Transverse colon (tissue), 4 donors: Measurements from ENCODE around the gene RXFP2. TPM values are rescaled to one million over a fixed set of nuclear protein-coding genes. Genes with fewer than 3 reads are reported as not detected.

Experiments
- DNase-seq: peaks from one replicate; pipeline ENCODE4 v3.0.0-alpha.2; 2019
- H3K27ac ChIP-seq, 4 donors: fragments of 200-600 bp; sonication (generic); 2 replicates each; pipeline ENCODE4 v1.5.1; 2016 to 2018; ENCODE audit warnings: inconsistent platforms in 4 of 4
- H3K27me3 ChIP-seq: fragments of 200-600 bp; sonication (generic); 2 replicates; pipeline ENCODE4 v1.5.1; 2017; ENCODE audit warnings: inconsistent platforms
- H3K36me3 ChIP-seq, 4 donors: fragments of 200-600 bp; sonication (generic); 2 replicates each; pipeline ENCODE4 v1.5.1; 2017 to 2019; ENCODE audit warnings: inconsistent platforms in 4 of 4
- H3K4me1 ChIP-seq, 4 donors: fragments of 200-600 bp; sonication (generic); 2 replicates each; pipeline ENCODE4 v1.5.1; 2017 to 2020; ENCODE audit warnings: inconsistent platforms in 4 of 4
- H3K4me3 ChIP-seq, 4 donors: fragments of 200-600 bp; sonication (generic); 1 replicate in 1 of 4; 2 replicates in 3 of 4; pipeline versions ENCODE4 v1.5.1 to v1.6.1; 2017 to 2019; ENCODE audit warnings: inconsistent platforms in 4 of 4
- H3K9me3 ChIP-seq, 2 donors: fragments of 200-600 bp; sonication (generic); 2 replicates each; pipeline ENCODE4 v1.5.1; 2017 to 2019; ENCODE audit warnings: inconsistent platforms in 2 of 2
- CTCF ChIP-seq, 5 experiments: fragments of 200-600 bp in 3 of 5; fragments of 450-650 bp in 2 of 5; sonication (generic) in 3 of 5; IDR thresholded peaks; 1 replicate in 2 of 5; 2 replicates in 3 of 5; pipeline ENCODE4 v1.5.1; 2016 to 2017; ENCODE audit warnings: antibody characterized with exemption in 5 of 5, inconsistent platforms in 3 of 5, mild to moderate bottlenecking in 2 of 5, moderate library complexity in 1 of 5
- EP300 ChIP-seq: sonication (generic); formaldehyde crosslinking; IDR thresholded peaks from one replicate; pipeline ENCODE4 v1.6.1; 2017; ENCODE audit warnings: antibody characterized with exemption, low read depth
- POLR2A ChIP-seq: fragments of 450-650 bp; IDR thresholded peaks from one replicate; pipeline ENCODE4 v1.6.1; 2016; ENCODE audit warnings: antibody characterized with exemption, mild to moderate bottlenecking, moderate library complexity
- POLR2AphosphoS5 ChIP-seq, 3 donors: sonication (generic); formaldehyde crosslinking; IDR thresholded peaks; one replicate each; pipeline ENCODE4 v1.6.1; 2016; ENCODE audit warnings: antibody characterized with exemption in 3 of 3
- WGBS, 2 donors: methylation state at CpG; one replicate each; pipeline ENCODE4 v1.1.5; 2018; ENCODE audit warnings: low coverage in 1 of 2; 5-methylcytosine and 5-hydroxymethylcytosine counted together
- in situ Hi-C, 4 donors: fragments of 200-750 bp; cut with MboI; loops; one replicate each; pipeline versions ENCODE4 v1.15.0 to v1.15.1; 2017; ENCODE audit warnings: low sequenced_read_pairs in 3 of 4, low pct_ligation_motif_present in 1 of 4, low pct_unique_long_range_greater_than_20kb in 1 of 4
- intact Hi-C: fragments of 100-400 bp; cut with DNase I; formaldehyde crosslinking; loops from one replicate; pipeline ENCODE4 v1.15.1; 2023; ENCODE audit warnings: low total_unique reads
- total RNA-seq, 4 donors: library from RNA; depleted of rRNA; stranded (reverse); fragments of >200 nt; gene quantifications; one replicate each; pipeline ENCODE4 v1.1.0, GENCODE V29; 2016

The RXFP2 gene
- total RNA-seq, 4 donors from 2014 or later, result not detected

- Histone ChIP-seq H3K36me3 (no peaks in the 10 kb centered on the region), H3K27ac (no peak overlapping the region), H3K9me3 (no peaks in the 10 kb centered on the region), H3K4me1 (no peaks in the 10 kb centered on the region), H3K4me3 (no peak overlapping the region), H3K27me3 (no peaks in the 10 kb centered on the region)
- in situ Hi-C loops (no loop called here), intact Hi-C loops (no loop called here)
- WGBS, 2 donors, result 68 to 72% methylated on average over 4 of the region's 4 CpGs
- TF ChIP-seq POLR2AphosphoS5 (IDR thresholded peaks at IDR 0.05) (no peak), CTCF (IDR thresholded peaks at IDR 0.05) (no peak), EP300 (no peak), POLR2A (no peak)
- DNase-seq, result no peak
Observed at GRCh38 chr13:31798189-31798588, 58.9 kb downstream of the RXFP2 start.

- intact Hi-C loops (no loop called here), in situ Hi-C loops (no loop called here)
- Histone ChIP-seq H3K27ac (no peak overlapping the region), H3K9me3 (no peaks in the 10 kb centered on the region), H3K4me3 (no peak overlapping the region), H3K36me3 (no peaks in the 10 kb centered on the region), H3K4me1 (no peaks in the 10 kb centered on the region), H3K27me3 (no peaks in the 10 kb centered on the region)
- TF ChIP-seq EP300, result no peak
- no peak for TF ChIP-seq POLR2A
- no peak for TF ChIP-seq CTCF (IDR thresholded peaks at IDR 0.05)
- no peak for TF ChIP-seq POLR2AphosphoS5 (IDR thresholded peaks at IDR 0.05)
- 88 to 94% methylated on average over 2 to 6 of the region's 6 CpGs for WGBS, 2 donors
- DNase-seq, result no peak
Observed at GRCh38 chr13:31801088-31801487, 61.8 kb downstream of the RXFP2 start.

- no peak overlapping the region for H3K27ac ChIP-seq
- no peaks in the 10 kb centered on the region for H3K4me1 ChIP-seq
- no peaks in the 10 kb centered on the region for H3K27me3 ChIP-seq
- H3K9me3 ChIP-seq, result no peaks in the 10 kb centered on the region
- H3K4me3 ChIP-seq, result no peak overlapping the region
- intact Hi-C loops (no loop called here), in situ Hi-C loops (no loop called here)
- H3K36me3 ChIP-seq, result no peaks in the 10 kb centered on the region
- DNase-seq, result no peak
- TF ChIP-seq POLR2A (no peak), EP300 (no peak), CTCF (IDR thresholded peaks at IDR 0.05) (no peak), POLR2AphosphoS5 (IDR thresholded peaks at IDR 0.05) (no peak)
- WGBS, 2 donors, result 40 to 51% methylated on average over 1 of the region's 1 CpG
Observed at GRCh38 chr13:31803311-31803710, 64.0 kb downstream of the RXFP2 start.

GRCh38 chr13:31805841-31806240 lies 66.5 kb downstream of the RXFP2 start:
- DNase-seq, result no peak
- H3K4me3 ChIP-seq, result no peak overlapping the region
- H3K27me3 ChIP-seq, result no peaks in the 10 kb centered on the region
- H3K9me3 ChIP-seq, result no peaks in the 10 kb centered on the region
- H3K4me1 ChIP-seq, result no peaks in the 10 kb centered on the region
- H3K27ac ChIP-seq, result no peak overlapping the region
- H3K36me3 ChIP-seq, result no peaks in the 10 kb centered on the region
- in situ Hi-C loops, result no loop called here
- intact Hi-C loops, result no loop called here
- TF ChIP-seq POLR2A, result no peak
- no peak for TF ChIP-seq EP300
- no peak for TF ChIP-seq POLR2AphosphoS5 (IDR thresholded peaks at IDR 0.05)
- no peak for TF ChIP-seq CTCF (IDR thresholded peaks at IDR 0.05)
- 79 to 89% methylated on average over 4 of the region's 4 CpGs for WGBS, 2 donors
